DOHH2 (cell line): ENCODE data around the gene AIM2.

Experiments used
- H3F3A ChIP-seq: fragments of 200-600 bp; sonication (generic), shearing (Covaris generic); 2 replicates; pipeline ENCODE4 v1.6.0; 2016; ENCODE audit warnings: antibody characterized with exemption, mild to moderate bottlenecking; ENCODE audit not compliant: control insufficient read depth, insufficient read depth
- H3K27ac ChIP-seq: fragments of 200-600 bp; sonication (generic); 2 replicates; pipeline ENCODE4 v1.5.1; 2014; ENCODE audit warnings: low read depth, mild to moderate bottlenecking, low read length, moderate library complexity
- H3K27me3 ChIP-seq: fragments of 200-600 bp; sonication (generic); 2 replicates; pipeline ENCODE4 v1.6.1; 2014; ENCODE audit warnings: mild to moderate bottlenecking, low read length, mixed read lengths; ENCODE audit not compliant: control insufficient read depth
- H3K36me3 ChIP-seq: fragments of 200-600 bp; sonication (generic); 2 replicates; pipeline ENCODE4 v1.6.1; 2014; ENCODE audit warnings: mild to moderate bottlenecking, low read length, moderate library complexity, mixed read lengths; ENCODE audit not compliant: control insufficient read depth
- H3K4me1 ChIP-seq: fragments of 200-600 bp; sonication (generic); 2 replicates; pipeline ENCODE4 v1.6.1; 2014; ENCODE audit warnings: mild to moderate bottlenecking, low read length, mixed read lengths; ENCODE audit not compliant: control insufficient read depth
- H3K4me2 ChIP-seq: fragments of 200-600 bp; sonication (generic); 2 replicates; pipeline ENCODE4 v1.6.0; 2014; ENCODE audit warnings: mild to moderate bottlenecking, low read length, moderate library complexity
- H3K4me3 ChIP-seq: fragments of 200-600 bp; sonication (generic); 2 replicates; pipeline ENCODE4 v1.5.1; 2014; ENCODE audit warnings: mild to moderate bottlenecking, low read length, mixed read lengths
- H3K79me2 ChIP-seq: fragments of 200-600 bp; sonication (generic); 2 replicates; pipeline ENCODE4 v1.6.1; 2014; ENCODE audit warnings: mild to moderate bottlenecking, low read length, mixed read lengths; ENCODE audit not compliant: control insufficient read depth
- H3K9me2 ChIP-seq: fragments of 200-600 bp; sonication (generic); replicated peaks from 2 replicates; pipeline ENCODE4 v1.6.1; 2014; ENCODE audit warnings: mild to moderate bottlenecking, low read length, mixed read lengths; ENCODE audit not compliant: control insufficient read depth
- H3K9me3 ChIP-seq: fragments of 200-600 bp; sonication (generic); 2 replicates; pipeline ENCODE4 v1.6.1; 2014; ENCODE audit warnings: antibody characterized with exemption, low read length, mixed read lengths; ENCODE audit not compliant: control insufficient read depth, insufficient read depth
- H4K20me1 ChIP-seq: fragments of 200-600 bp; sonication (generic); 2 replicates; pipeline ENCODE4 v1.6.0; 2014; ENCODE audit warnings: low read depth, mild to moderate bottlenecking, antibody characterized with exemption, low read length, moderate library complexity; ENCODE audit not compliant: control insufficient read depth, insufficient read depth
- EZH2phosphoT487 ChIP-seq: fragments of 200-600 bp; sonication (generic); IDR thresholded peaks from 2 replicates; pipeline ENCODE4 v1.6.1; 2017; ENCODE audit warnings: borderline replicate concordance, mild to moderate bottlenecking, antibody characterized with exemption, low read length, moderate library complexity, mixed read lengths
- TF ChIP-seq, protein P1 (sequence below): fragments of 200-600 bp; sonication (generic); IDR thresholded peaks from one replicate; pipeline ENCODE4 v1.5.1; 2014; ENCODE audit warnings: antibody characterized with exemption, mild to moderate bottlenecking, low read depth, low read length; ENCODE audit not compliant: poor library complexity, severe bottlenecking

Gene AIM2

GRCh38 chr1:159084867-159085266 is 8.3 kb upstream of the AIM2 start:
- Histone ChIP-seq H4K20me1 (no peaks in the 10 kb centered on the region), H3F3A (no peaks in the 10 kb centered on the region), H3K4me1 (peaks cover 13% of the 10 kb centered on the region), H3K9me2 (no peaks in the 10 kb centered on the region), H3K36me3 (no peaks in the 10 kb centered on the region), H3K4me3 (no peak overlapping the region), H3K27ac (no peak overlapping the region), H3K9me3 (no peaks in the 10 kb centered on the region), H3K79me2 (no peaks in the 10 kb centered on the region), H3K27me3 (no peaks in the 10 kb centered on the region), H3K4me2 (no peak overlapping the region)
- no peak for TF ChIP-seq EZH2phosphoT487
- TF ChIP-seq, protein P1, sequence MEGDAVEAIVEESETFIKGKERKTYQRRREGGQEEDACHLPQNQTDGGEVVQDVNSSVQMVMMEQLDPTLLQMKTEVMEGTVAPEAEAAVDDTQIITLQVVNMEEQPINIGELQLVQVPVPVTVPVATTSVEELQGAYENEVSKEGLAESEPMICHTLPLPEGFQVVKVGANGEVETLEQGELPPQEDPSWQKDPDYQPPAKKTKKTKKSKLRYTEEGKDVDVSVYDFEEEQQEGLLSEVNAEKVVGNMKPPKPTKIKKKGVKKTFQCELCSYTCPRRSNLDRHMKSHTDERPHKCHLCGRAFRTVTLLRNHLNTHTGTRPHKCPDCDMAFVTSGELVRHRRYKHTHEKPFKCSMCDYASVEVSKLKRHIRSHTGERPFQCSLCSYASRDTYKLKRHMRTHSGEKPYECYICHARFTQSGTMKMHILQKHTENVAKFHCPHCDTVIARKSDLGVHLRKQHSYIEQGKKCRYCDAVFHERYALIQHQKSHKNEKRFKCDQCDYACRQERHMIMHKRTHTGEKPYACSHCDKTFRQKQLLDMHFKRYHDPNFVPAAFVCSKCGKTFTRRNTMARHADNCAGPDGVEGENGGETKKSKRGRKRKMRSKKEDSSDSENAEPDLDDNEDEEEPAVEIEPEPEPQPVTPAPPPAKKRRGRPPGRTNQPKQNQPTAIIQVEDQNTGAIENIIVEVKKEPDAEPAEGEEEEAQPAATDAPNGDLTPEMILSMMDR, result no peak

DNA sequence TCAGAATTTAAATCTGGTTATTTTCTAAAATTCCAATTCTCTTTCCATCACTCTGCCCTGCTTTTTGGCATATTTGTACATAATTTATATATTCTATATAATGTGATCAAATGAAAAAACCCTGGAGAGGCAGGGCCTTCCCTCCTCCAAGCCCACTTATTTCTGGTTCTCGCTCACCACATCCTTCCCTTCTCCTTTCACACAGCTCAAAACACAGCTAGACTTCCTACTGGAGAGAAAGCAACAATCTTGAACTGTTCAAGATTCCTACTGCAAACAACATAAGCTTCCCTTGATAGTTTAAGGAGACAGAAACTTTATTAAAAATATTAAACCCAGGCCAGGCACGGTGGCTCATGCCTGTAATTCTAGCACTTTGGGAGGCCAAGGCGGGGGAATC is 7.6 kb upstream of the AIM2 start:
- Histone ChIP-seq H3K4me3 (no peak overlapping the region), H3K27ac (no peak overlapping the region), H3K4me2 (no peak overlapping the region), H3K9me3 (no peaks in the 10 kb centered on the region), H4K20me1 (no peaks in the 10 kb centered on the region), H3F3A (no peaks in the 10 kb centered on the region), H3K79me2 (no peaks in the 10 kb centered on the region), H3K9me2 (no peaks in the 10 kb centered on the region), H3K27me3 (no peaks in the 10 kb centered on the region), H3K4me1 (peaks cover 13% of the 10 kb centered on the region), H3K36me3 (no peaks in the 10 kb centered on the region)
- TF ChIP-seq EZH2phosphoT487, result no peak

- Histone ChIP-seq H3K79me2 (no peaks in the 10 kb centered on the region), H3K4me2 (no peak overlapping the region), H3K27ac (no peak overlapping the region), H3K4me3 (no peak overlapping the region), H3K27me3 (no peaks in the 10 kb centered on the region), H3K36me3 (no peaks in the 10 kb centered on the region), H3F3A (no peaks in the 10 kb centered on the region), H3K9me2 (no peaks in the 10 kb centered on the region), H4K20me1 (no peaks in the 10 kb centered on the region), H3K4me1 (peaks cover 4% of the 10 kb centered on the region), H3K9me3 (no peaks in the 10 kb centered on the region)
- TF ChIP-seq, protein P1, result no peak
- TF ChIP-seq EZH2phosphoT487, result no peak
Observed at GRCh38 chr1:159083013-159083412, 6.4 kb upstream of the AIM2 start.

- no peaks in the 10 kb centered on the region; the same call in 1 of the 2 replicates for H3F3A ChIP-seq
- H4K20me1 ChIP-seq, result no peaks in the 10 kb centered on the region
- peaks cover 10% of the 10 kb centered on the region for H3K79me2 ChIP-seq
- H3K4me2 ChIP-seq, result no peak overlapping the region
- H3K36me3 ChIP-seq, result no peaks in the 10 kb centered on the region
- no peaks in the 10 kb centered on the region for H3K9me3 ChIP-seq
- no peak overlapping the region for H3K27ac ChIP-seq
- no peaks in the 10 kb centered on the region for H3K9me2 ChIP-seq
- no peak overlapping the region for H3K4me3 ChIP-seq
- TF ChIP-seq, protein P1, result no peak
- no peak for TF ChIP-seq EZH2phosphoT487
- no peaks in the 10 kb centered on the region for H3K27me3 ChIP-seq
- H3K4me1 ChIP-seq, result peaks cover 16% of the 10 kb centered on the region
Observed at GRCh38 chr1:159081626-159082025, 5.1 kb upstream of the AIM2 start.
